Kidney glomerular epithelial cell (primary cell): ENCODE results near the gene CNOT8.
"Not testable (repeated sequence)": the region's sequence is repeated elsewhere in the genome, so short reads cannot be mapped to it uniquely, and the experiment has no call there.

Source experiments
- DNase-seq: peaks from one replicate; lab custom pipeline; 2025; lab: John Stamatoyannopoulos, UW

CNOT8 gene

GRCh38 chr5:154865466-154866184, 7.2 kb downstream of the CNOT8 start:
- no peak for DNase-seq

GRCh38 chr5:154866841-154867240, 8.4 kb downstream of the CNOT8 start:
- no peak for DNase-seq

- DNase-seq: no peak
Measured at GRCh38 chr5:154868702-154869101, 10.3 kb downstream of the CNOT8 start.

- DNase-seq: no peak
Measured at GRCh38 chr5:154871734-154872133, 13.3 kb downstream of the CNOT8 start.

GRCh38 chr5:154873791-154874331, 15.4 kb downstream of the CNOT8 start:
- DNase-seq: no peak

- no peak for DNase-seq
Measured at GRCh38 chr5:154878642-154879335, 20.4 kb downstream of the CNOT8 start.

- DNase-seq: no peak
Measured at GRCh38 chr5:154881986-154882385, 23.6 kb downstream of the CNOT8 start.

- DNase-seq: no peak
Measured at GRCh38 chr5:154884424-154884823, 26.0 kb downstream of the CNOT8 start.

- DNase-seq: no peak
Measured at GRCh38 chr5:154885439-154885838, 27.0 kb downstream of the CNOT8 start.

GRCh38 chr5:154892369-154892771, 33.9 kb downstream of the CNOT8 start:
- DNase-seq: no peak

GRCh38 chr5:154893381-154893780, 35.0 kb downstream of the CNOT8 start:
- DNase-seq: no peak

- no peak for DNase-seq
Measured at GRCh38 chr5:154895606-154896561, 37.5 kb downstream of the CNOT8 start.

GRCh38 chr5:154896562-154897165, 38.2 kb downstream of the CNOT8 start:
- DNase-seq: no peak

- DNase-seq: no peak
Measured at GRCh38 chr5:154898210-154898609, 39.8 kb downstream of the CNOT8 start.

- no peak for DNase-seq
Measured at GRCh38 chr5:154899151-154899816, 40.9 kb downstream of the CNOT8 start.

- DNase-seq: no peak
Measured at GRCh38 chr5:154900066-154900465, 41.6 kb downstream of the CNOT8 start.

- DNase-seq: no peak
Measured at GRCh38 chr5:154901276-154901675, 42.8 kb downstream of the CNOT8 start.

- no peak for DNase-seq
Measured at GRCh38 chr5:154901913-154902312, 43.5 kb downstream of the CNOT8 start.

GRCh38 chr5:154905601-154906000, 47.2 kb downstream of the CNOT8 start:
- DNase-seq: not testable (repeated sequence)

- no peak for DNase-seq
Measured at GRCh38 chr5:154916874-154917273, 58.4 kb downstream of the CNOT8 start.

GRCh38 chr5:154917757-154918156, 59.3 kb downstream of the CNOT8 start:
- DNase-seq: no peak
